Parathyroid adenoma (tissue), 2 donors: ENCODE results near the gene CLCF1.
"Not testable (repeated sequence)": the region's sequence is repeated elsewhere in the genome, so short reads cannot be mapped to it uniquely, and the experiment has no call there.

Source experiments
- H2AFZ ChIP-seq: fragments of 300-600 bp; sonication (generic); one replicate; pipeline ENCODE4 v1.7.0; 2017; ENCODE audit warnings: antibody characterized with exemption, mild to moderate bottlenecking
- H3K27ac ChIP-seq: fragments of 300-600 bp; sonication (generic); one replicate; pipeline ENCODE4 v1.7.0; 2017
- H3K27me3 ChIP-seq: fragments of 300-600 bp; sonication (generic); one replicate; pipeline ENCODE4 v1.7.0; 2017; ENCODE audit warnings: low read length; ENCODE audit not compliant: control insufficient read depth, insufficient read depth
- H3K36me3 ChIP-seq: fragments of 300-600 bp; sonication (generic); one replicate; pipeline ENCODE4 v1.7.0; 2017; ENCODE audit warnings: low read length; ENCODE audit not compliant: control insufficient read depth, insufficient read depth
- H3K4me1 ChIP-seq: fragments of 300-600 bp; sonication (generic); one replicate; pipeline ENCODE4 v1.7.0; 2017; ENCODE audit warnings: control low read depth
- H3K4me2 ChIP-seq: fragments of 300-600 bp; sonication (generic); one replicate; pipeline ENCODE4 v1.7.0; 2017; ENCODE audit warnings: low read length
- H3K4me3 ChIP-seq: fragments of 300-600 bp; sonication (generic); one replicate; pipeline ENCODE4 v1.7.0; 2017; ENCODE audit warnings: low read depth, low read length
- H3K79me2 ChIP-seq: fragments of 300-600 bp; sonication (generic); one replicate; pipeline ENCODE4 v1.7.0; 2017; ENCODE audit warnings: control low read depth
- H3K9ac ChIP-seq: fragments of 300-600 bp; sonication (generic); one replicate; pipeline ENCODE4 v1.7.0; 2017; ENCODE audit warnings: mild to moderate bottlenecking
- H3K9me3 ChIP-seq: fragments of 300-600 bp; sonication (generic); one replicate; pipeline ENCODE4 v1.7.0; 2017; ENCODE audit warnings: low read length; ENCODE audit not compliant: control insufficient read depth
- CTCF ChIP-seq: fragments of 300-600 bp; sonication (generic); IDR thresholded peaks from one replicate; pipeline ENCODE4 v1.7.0; 2017; ENCODE audit warnings: antibody characterized with exemption, mild to moderate bottlenecking
- donor health status: primary hyperparathyroidism.

CLCF1 gene

GRCh38 chr11:67320011-67320410 is 53.4 kb downstream of the CLCF1 start:
- no peak for TF ChIP-seq CTCF
- no peak overlapping the region for H3K4me2 ChIP-seq
- no peaks in the 10 kb centered on the region for H3K36me3 ChIP-seq
- H3K4me3 ChIP-seq = no peak overlapping the region
- no peaks in the 10 kb centered on the region for H3K27me3 ChIP-seq
- no peak overlapping the region for H3K27ac ChIP-seq
- peaks cover 4% of the 10 kb centered on the region for H3K4me1 ChIP-seq
- H3K79me2 ChIP-seq = peaks cover 16% of the 10 kb centered on the region
- H3K9me3 ChIP-seq = no peaks in the 10 kb centered on the region
- H3K9ac ChIP-seq = no peak overlapping the region
- no peak overlapping the region for H2AFZ ChIP-seq

- not testable (repeated sequence) for H3K27me3 ChIP-seq, H3K9ac ChIP-seq, H2AFZ ChIP-seq, H3K36me3 ChIP-seq, H3K9me3 ChIP-seq, H3K27ac ChIP-seq, H3K4me1 ChIP-seq
- Histone ChIP-seq H3K79me2 (peaks cover 16% of the 10 kb centered on the region), H3K4me2 (peak overlapping the region; percentile 89), H3K4me3 (peak overlapping the region; percentile 91)
These were observed 54.5 kb downstream of the CLCF1 start for GRCh38 chr11:67318876-67319275.

GRCh38 chr11:67317888-67318555 is 55.4 kb downstream of the CLCF1 start:
- no peaks in the 10 kb centered on the region for H3K27me3 ChIP-seq
- peaks cover 4% of the 10 kb centered on the region for H3K4me1 ChIP-seq
- H3K27ac ChIP-seq = peak overlapping the region; percentile 83
- H3K4me3 ChIP-seq = peak overlapping the region; percentile 91
- H3K36me3 ChIP-seq = no peaks in the 10 kb centered on the region
- no peak for TF ChIP-seq CTCF
- H3K9me3 ChIP-seq = no peaks in the 10 kb centered on the region
- H2AFZ ChIP-seq = peak overlapping the region; percentile 93
- peak overlapping the region; percentile 89 for H3K4me2 ChIP-seq
- H3K79me2 ChIP-seq = peaks cover 16% of the 10 kb centered on the region
- no peak overlapping the region for H3K9ac ChIP-seq

GRCh38 chr11:67317205-67317887 is 56.1 kb downstream of the CLCF1 start:
- TF ChIP-seq CTCF = peak; percentile 92
- Histone ChIP-seq H3K4me2 (peak overlapping the region; percentile 89), H3K79me2 (peaks cover 14% of the 10 kb centered on the region), H3K36me3 (no peaks in the 10 kb centered on the region), H3K27ac (peak overlapping the region; percentile 83), H2AFZ (peak overlapping the region; percentile 93), H3K4me3 (peak overlapping the region; percentile 91), H3K9me3 (no peaks in the 10 kb centered on the region), H3K27me3 (no peaks in the 10 kb centered on the region), H3K4me1 (peaks cover 4% of the 10 kb centered on the region), H3K9ac (no peak overlapping the region)

GRCh38 chr11:67316882-67317204 is 56.6 kb downstream of the CLCF1 start:
- Histone ChIP-seq H3K9me3 (no peaks in the 10 kb centered on the region), H3K4me3 (peak overlapping the region; percentile 91), H3K27ac (peak overlapping the region; percentile 83), H2AFZ (peak overlapping the region; percentile 93), H3K27me3 (no peaks in the 10 kb centered on the region), H3K4me2 (peak overlapping the region; percentile 89), H3K79me2 (peaks cover 14% of the 10 kb centered on the region), H3K4me1 (peaks cover 4% of the 10 kb centered on the region), H3K9ac (no peak overlapping the region), H3K36me3 (no peaks in the 10 kb centered on the region)
- TF ChIP-seq CTCF = no peak
